Lower leg skin (tissue), 4 donors: ENCODE measurements around the gene CPSF4L. TPM values are rescaled to one million over a fixed set of nuclear protein-coding genes. Genes with fewer than 3 reads are reported as not detected.

ENCODE experiments used
- DNase-seq, 2 donors: peaks; one replicate each; pipeline ENCODE4 v3.0.0-alpha.2; 2019; ENCODE audit warnings: low spot score in 2 of 2
- H3K4me3 ChIP-seq: fragments of 200-600 bp; sonication (generic); 2 replicates; pipeline ENCODE4 v1.5.1; 2017; ENCODE audit warnings: mild to moderate bottlenecking, low read depth; ENCODE audit not compliant: poor library complexity, severe bottlenecking
- CTCF ChIP-seq, 3 donors: fragments of 450-650 bp; IDR thresholded peaks; one replicate each; pipeline ENCODE4 v1.5.1; 2016; ENCODE audit warnings: antibody characterized with exemption in 3 of 3, mild to moderate bottlenecking in 3 of 3, moderate library complexity in 2 of 3
- POLR2A ChIP-seq, 2 donors: fragments of 450-650 bp; IDR thresholded peaks; one replicate each; pipeline ENCODE4 v1.6.1; 2016 to 2017; ENCODE audit warnings: antibody characterized with exemption in 2 of 2, mild to moderate bottlenecking in 1 of 2, moderate library complexity in 1 of 2
- WGBS, 2 donors: methylation state at CpG; one replicate each; pipeline ENCODE4 v1.1.5; 2018; 5-methylcytosine and 5-hydroxymethylcytosine counted together
- intact Hi-C: fragments of 100-400 bp; cut with DNase I; formaldehyde crosslinking; loops from one replicate; pipeline ENCODE4 v1.15.0; 2023; ENCODE audit warnings: low total_unique reads
- total RNA-seq, 4 donors: library from RNA; depleted of rRNA; stranded (reverse); fragments of >200 nt; gene quantifications; one replicate each; pipeline ENCODE4 v1.1.0, GENCODE V29; 2016

Gene CPSF4L
- total RNA-seq, 4 donors from 2014 or later = not detected

- no peak overlapping the region for H3K4me3 ChIP-seq
- intact Hi-C loops = no loop called here
- no peak for DNase-seq
- TF ChIP-seq POLR2A (IDR thresholded peaks at IDR 0.05) (no peak), CTCF (IDR thresholded peaks at IDR 0.05) (no peak)
- WGBS, 2 donors = 86 to 88% methylated on average over 5 to 6 of the region's 6 CpGs
Measured at GRCh38 chr17:73257516-73257915, 4.2 kb downstream of the CPSF4L start.

- intact Hi-C loops = no loop called here
Measured at GRCh38 chr17:73256220-73256619, 5.5 kb downstream of the CPSF4L start.

GRCh38 chr17:73255671-73256181, 6.0 kb downstream of the CPSF4L start:
- TF ChIP-seq CTCF (IDR thresholded peaks at IDR 0.05) (peak in 1 of 3 donors; percentile 96), POLR2A (IDR thresholded peaks at IDR 0.05) (no peak)
- 1 to 3% methylated on average over 8 of the region's 8 CpGs for WGBS, 2 donors
- DNase-seq = peak in 1 of 2 donors; percentile 88

More at GRCh38 chr17:73256220-73256619, 5.5 kb downstream of the CPSF4L start:
- TF ChIP-seq POLR2A (IDR thresholded peaks at IDR 0.05) = no peak
- WGBS, 2 donors = 95 to 100% methylated on average over 3 of the region's 3 CpGs
- no peak for DNase-seq
- H3K4me3 ChIP-seq = no peak overlapping the region

GRCh38 chr17:73251871-73252270, 9.8 kb downstream of the CPSF4L start:
- peak in 1 of 2 donors; percentile 75 for DNase-seq
- no peak for TF ChIP-seq POLR2A (IDR thresholded peaks at IDR 0.05)
- no peak for TF ChIP-seq CTCF (IDR thresholded peaks at IDR 0.05)
- no peak overlapping the region for H3K4me3 ChIP-seq
- intact Hi-C loops = no loop called here
- 77 to 82% methylated on average over 8 of the region's 8 CpGs for WGBS, 2 donors

More at GRCh38 chr17:73255671-73256181, 6.0 kb downstream of the CPSF4L start:
- intact Hi-C loops = loop anchor here (1.0 kb wide), 1 partner anchor 114 kb away; no protein-coding TSS in a partner anchor
- H3K4me3 ChIP-seq = no peak overlapping the region

- WGBS, 2 donors = 68 to 76% methylated on average over 10 of the region's 10 CpGs
- intact Hi-C loops = no loop called here
- no peak overlapping the region for H3K4me3 ChIP-seq
- DNase-seq = peak in 1 of 2 donors; percentile 58
- TF ChIP-seq POLR2A (IDR thresholded peaks at IDR 0.05) = no peak
- TF ChIP-seq CTCF (IDR thresholded peaks at IDR 0.05) = no peak
Measured at GRCh38 chr17:73250851-73251640, 10.6 kb downstream of the CPSF4L start.

GRCh38 chr17:73249700-73250099, 12.0 kb downstream of the CPSF4L start:
- intact Hi-C loops = no loop called here
- no peak overlapping the region for H3K4me3 ChIP-seq
- TF ChIP-seq CTCF (IDR thresholded peaks at IDR 0.05) (no peak), POLR2A (IDR thresholded peaks at IDR 0.05) (no peak)
- 74 to 78% methylated on average over 8 of the region's 8 CpGs for WGBS, 2 donors
- no peak for DNase-seq
